ENCODE data around the gene PUSL1.

PUSL1 gene

DNA sequence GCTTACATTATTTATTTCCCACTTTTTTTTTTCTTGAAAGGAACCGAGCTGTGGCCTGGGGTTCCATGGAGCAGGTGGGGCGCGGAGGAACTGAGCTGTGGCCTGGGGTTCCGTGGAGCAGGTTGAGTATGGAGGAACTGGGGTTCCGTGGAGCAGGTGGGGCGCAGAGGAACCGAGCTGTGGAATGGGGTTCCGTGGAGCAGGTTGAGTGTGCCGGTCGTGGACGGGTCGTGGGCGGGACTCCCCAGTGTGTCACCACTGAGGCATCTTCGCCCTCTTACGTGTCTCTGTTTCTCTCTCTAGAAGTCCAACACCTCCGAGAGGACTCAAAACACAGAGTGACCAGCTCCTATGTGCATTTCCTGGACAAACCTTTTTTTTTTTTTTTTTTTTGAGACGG is 29.4 kb upstream of the PUSL1 start:
- WGBS, result 95% methylated on average over 16 of the region's 17 CpGs
- no peak overlapping the region for H3K27ac ChIP-seq (ENCODE audit: low read length, poor library complexity, severe bottlenecking)
- peaks cover 39% of the 10 kb centered on the region for H3K4me1 ChIP-seq (ENCODE audit: control insufficient read depth, insufficient read depth, low read depth, low read length)
- no peak overlapping the region for H3K4me3 ChIP-seq (ENCODE audit: insufficient read depth in 1 of 2, low read depth in 1 of 2, low read length in 2 of 2)
- no peak overlapping the region for H4K91ac ChIP-seq (ENCODE audit: low read length)
- peaks cover 12% of the 10 kb centered on the region for H3K79me1 ChIP-seq (replicated peaks; ENCODE audit: low read length, poor library complexity, severe bottlenecking)
- no peak for DNase-seq
- no peak overlapping the region for H2BK15ac ChIP-seq (ENCODE audit: low read depth, poor library complexity, severe bottlenecking)
- H3K27me3 ChIP-seq (ENCODE audit: control insufficient read depth in 1 of 2, insufficient read depth in 1 of 2, low read length in 2 of 2), result no peaks in the 10 kb centered on the region
- H3K4me2 ChIP-seq (ENCODE audit: low read length, poor library complexity, severe bottlenecking), result no peak overlapping the region
- H2BK12ac ChIP-seq (ENCODE audit: low read length in 2 of 2), result no peak overlapping the region
- no peak overlapping the region for H3K18ac ChIP-seq (ENCODE audit: low read depth in 1 of 2, low read length in 2 of 2)
- H2BK5ac ChIP-seq (ENCODE audit: low read depth, low read length, poor library complexity, severe bottlenecking), result no peak overlapping the region
- no peak overlapping the region for H2BK120ac ChIP-seq (ENCODE audit: low read depth, low read length)
- no peak overlapping the region for H3K23ac ChIP-seq (ENCODE audit: low read length in 2 of 2)
- H2AFZ ChIP-seq (ENCODE audit: low read depth, low read length), result no peak overlapping the region
- H3K4ac ChIP-seq (ENCODE audit: low read depth in 1 of 2, low read length in 2 of 2), result no peak overlapping the region
- H3K9me3 ChIP-seq (ENCODE audit: control insufficient read depth, low read length), result no peaks in the 10 kb centered on the region
- no peak overlapping the region for H3K14ac ChIP-seq (ENCODE audit: low read length in 2 of 2)
- no peak overlapping the region for H3K9ac ChIP-seq (ENCODE audit: low read length)
- H4K8ac ChIP-seq (ENCODE audit: low read length), result no peak overlapping the region
- peaks cover 0 to 4% of the 10 kb centered on the region in 2 experiments for H3K36me3 ChIP-seq (ENCODE audit: control insufficient read depth in 1 of 2, insufficient read depth in 2 of 2, low read depth in 1 of 2, low read length in 2 of 2)
- no peak overlapping the region for H2AK5ac ChIP-seq (ENCODE audit: low read length, severe bottlenecking)

DNA sequence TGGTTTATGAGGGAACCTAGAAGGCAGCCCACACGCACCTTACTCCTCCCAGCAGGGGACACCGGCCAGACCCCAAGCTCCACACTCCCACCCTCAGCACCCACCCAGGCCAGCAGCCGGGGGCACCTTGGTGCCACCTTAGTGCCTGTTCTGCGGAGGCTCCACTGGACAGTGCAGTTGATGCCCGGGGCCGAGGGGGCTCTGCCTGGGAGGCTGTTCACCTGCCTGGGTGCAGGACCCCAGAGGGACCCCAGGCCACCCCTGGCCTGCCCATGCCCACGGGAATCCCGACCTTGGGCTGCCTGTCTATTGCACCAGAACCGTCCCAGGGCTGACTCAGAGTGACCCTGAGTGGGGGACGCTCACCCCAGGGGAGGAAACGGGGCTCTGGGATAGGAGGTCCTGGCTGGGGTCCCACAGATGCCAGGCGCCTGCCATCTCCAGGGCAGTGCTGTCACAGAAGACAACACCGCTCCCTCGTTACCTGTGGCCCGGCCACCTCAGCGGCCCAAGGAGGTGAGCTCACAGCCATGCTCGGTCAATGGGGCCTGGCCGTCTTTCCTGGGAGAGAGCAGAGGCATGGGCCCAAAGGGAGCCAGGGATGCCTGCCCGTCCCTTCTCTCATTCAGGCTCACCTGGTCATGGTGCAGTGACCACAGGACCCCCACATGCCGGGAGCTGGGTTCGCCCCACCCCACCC is 27.5 kb upstream of the PUSL1 start:
- no peak overlapping the region for H2BK5ac ChIP-seq (ENCODE audit: low read depth, low read length, poor library complexity, severe bottlenecking)
- no peak overlapping the region for H4K91ac ChIP-seq (ENCODE audit: low read length)
- peak overlapping the region; percentile 29 for H2BK15ac ChIP-seq (ENCODE audit: low read depth, poor library complexity, severe bottlenecking)
- H4K8ac ChIP-seq (ENCODE audit: low read length), result no peak overlapping the region
- no peak overlapping the region for H3K4me3 ChIP-seq (ENCODE audit: insufficient read depth in 1 of 2, low read depth in 1 of 2, low read length in 2 of 2)
- peaks cover 0 to 15% of the 10 kb centered on the region in 2 experiments for H3K27me3 ChIP-seq (ENCODE audit: control insufficient read depth in 1 of 2, insufficient read depth in 1 of 2, low read length in 2 of 2)
- H3K79me1 ChIP-seq (replicated peaks; ENCODE audit: low read length, poor library complexity, severe bottlenecking), result no peaks in the 10 kb centered on the region
- H3K4me1 ChIP-seq (ENCODE audit: control insufficient read depth, insufficient read depth, low read depth, low read length), result peaks cover 24% of the 10 kb centered on the region
- H3K18ac ChIP-seq (ENCODE audit: low read depth in 1 of 2, low read length in 2 of 2), result no peak overlapping the region
- H2AFZ ChIP-seq (ENCODE audit: low read depth, low read length), result no peak overlapping the region
- no peak overlapping the region for H3K27ac ChIP-seq (ENCODE audit: low read length, poor library complexity, severe bottlenecking)
- H3K4ac ChIP-seq (ENCODE audit: low read depth in 1 of 2, low read length in 2 of 2), result no peak overlapping the region
- H3K14ac ChIP-seq (ENCODE audit: low read length in 2 of 2), result no peak overlapping the region
- no peaks in the 10 kb centered on the region for H3K9me3 ChIP-seq (ENCODE audit: control insufficient read depth, low read length)
- no peak overlapping the region for H2BK12ac ChIP-seq (ENCODE audit: low read length in 2 of 2)
- no peak for DNase-seq
- H2AK5ac ChIP-seq (ENCODE audit: low read length, severe bottlenecking), result no peak overlapping the region
- H3K36me3 ChIP-seq (ENCODE audit: control insufficient read depth in 1 of 2, insufficient read depth in 2 of 2, low read depth in 1 of 2, low read length in 2 of 2), result no peaks in the 10 kb centered on the region
- no peak overlapping the region for H3K9ac ChIP-seq (ENCODE audit: low read length)
- WGBS, result 88% methylated on average over 21 of the region's 21 CpGs
- H3K4me2 ChIP-seq (ENCODE audit: low read length, poor library complexity, severe bottlenecking), result no peak overlapping the region
- no peak overlapping the region for H2BK120ac ChIP-seq (ENCODE audit: low read depth, low read length)
- H3K23ac ChIP-seq (ENCODE audit: low read length in 2 of 2), result no peak overlapping the region

DNA sequence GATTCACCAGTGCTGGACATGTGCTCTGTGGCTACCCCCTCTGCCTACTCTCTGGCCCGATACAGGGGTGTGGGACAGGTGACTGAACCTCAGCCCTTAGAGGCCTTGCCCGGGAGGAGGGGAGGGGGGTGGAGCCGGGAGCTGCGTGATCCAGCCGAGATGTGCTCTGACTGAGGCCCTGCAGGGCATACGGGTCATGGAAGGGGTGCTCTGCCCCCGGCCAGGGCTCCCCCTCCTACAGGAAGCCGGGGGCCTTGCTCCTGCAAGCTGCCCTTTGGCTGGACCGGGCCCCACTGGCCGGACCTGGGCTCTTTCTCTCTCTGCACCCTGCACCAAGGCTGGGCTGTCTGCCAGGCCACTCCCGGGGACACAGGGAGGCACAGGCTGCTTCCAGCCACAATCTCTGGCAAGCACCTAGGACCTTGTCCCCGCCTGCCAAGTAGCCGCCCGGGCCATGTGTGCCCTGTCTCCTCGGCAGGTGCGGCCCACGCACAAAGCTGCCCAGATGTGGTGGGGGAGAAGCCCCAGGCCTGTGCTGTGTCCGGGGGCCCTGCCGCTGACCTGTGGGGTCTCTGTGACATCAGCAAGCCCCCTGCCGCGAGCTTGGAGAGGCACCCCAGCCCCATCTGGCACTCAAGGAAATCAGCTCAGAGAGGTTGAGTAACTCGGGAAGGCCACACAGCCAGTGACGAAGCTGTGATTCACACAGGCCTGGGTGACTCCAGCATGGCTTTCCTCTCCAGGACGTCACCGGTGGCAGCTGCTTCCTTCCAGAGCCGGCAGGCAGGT is 26.7 kb upstream of the PUSL1 start:
- H3K4me2 ChIP-seq (ENCODE audit: low read length, poor library complexity, severe bottlenecking), result no peak overlapping the region
- H2AK5ac ChIP-seq (ENCODE audit: low read length, severe bottlenecking), result no peak overlapping the region
- H2BK5ac ChIP-seq (ENCODE audit: low read depth, low read length, poor library complexity, severe bottlenecking), result no peak overlapping the region
- H3K14ac ChIP-seq (ENCODE audit: low read length in 2 of 2), result no peak overlapping the region
- H2AFZ ChIP-seq (ENCODE audit: low read depth, low read length), result no peak overlapping the region
- H2BK15ac ChIP-seq (ENCODE audit: low read depth, poor library complexity, severe bottlenecking), result peak overlapping the region; percentile 29
- H3K23ac ChIP-seq (ENCODE audit: low read length in 2 of 2), result no peak overlapping the region
- H2BK120ac ChIP-seq (ENCODE audit: low read depth, low read length), result no peak overlapping the region
- no peak overlapping the region for H3K4me3 ChIP-seq (ENCODE audit: insufficient read depth in 1 of 2, low read depth in 1 of 2, low read length in 2 of 2)
- no peak overlapping the region for H4K8ac ChIP-seq (ENCODE audit: low read length)
- no peak overlapping the region for H2BK12ac ChIP-seq (ENCODE audit: low read length in 2 of 2)
- H3K9me3 ChIP-seq (ENCODE audit: control insufficient read depth, low read length), result no peaks in the 10 kb centered on the region
- no peak overlapping the region for H3K9ac ChIP-seq (ENCODE audit: low read length)
- peak; percentile 72 for DNase-seq
- peaks cover 0 to 23% of the 10 kb centered on the region in 2 experiments for H3K27me3 ChIP-seq (ENCODE audit: control insufficient read depth in 1 of 2, insufficient read depth in 1 of 2, low read length in 2 of 2)
- WGBS, result 74% methylated on average over 26 of the region's 26 CpGs
- H3K4me1 ChIP-seq (ENCODE audit: control insufficient read depth, insufficient read depth, low read depth, low read length), result peaks cover 21% of the 10 kb centered on the region
- no peak overlapping the region for H3K27ac ChIP-seq (ENCODE audit: low read length, poor library complexity, severe bottlenecking)
- no peak overlapping the region for H3K4ac ChIP-seq (ENCODE audit: low read depth in 1 of 2, low read length in 2 of 2)
- H3K79me1 ChIP-seq (replicated peaks; ENCODE audit: low read length, poor library complexity, severe bottlenecking), result no peaks in the 10 kb centered on the region
- no peak overlapping the region for H3K18ac ChIP-seq (ENCODE audit: low read depth in 1 of 2, low read length in 2 of 2)
- H4K91ac ChIP-seq (ENCODE audit: low read length), result no peak overlapping the region
- H3K36me3 ChIP-seq (ENCODE audit: control insufficient read depth in 1 of 2, insufficient read depth in 2 of 2, low read depth in 1 of 2, low read length in 2 of 2), result no peaks in the 10 kb centered on the region

DNA sequence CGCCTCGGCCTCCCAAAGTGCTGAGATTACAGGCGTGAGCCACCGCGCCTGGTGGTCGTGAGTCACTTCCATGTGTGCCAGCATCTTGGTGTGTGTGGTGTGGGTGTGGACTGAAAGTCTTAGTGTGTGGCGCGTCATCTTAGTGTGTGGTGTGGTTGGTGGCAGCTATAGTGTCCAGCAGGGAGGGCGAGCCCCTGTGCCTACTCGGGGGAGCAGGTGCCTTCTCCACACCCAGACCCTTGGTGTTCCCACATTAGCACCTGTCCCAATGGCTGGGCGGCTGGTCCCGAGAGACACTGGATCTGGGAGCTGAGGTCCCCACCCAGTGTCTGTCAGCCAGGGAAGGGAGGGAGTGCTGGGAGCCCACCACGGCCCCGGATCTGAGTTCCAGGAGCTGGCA is 25.4 kb upstream of the PUSL1 start:
- Histone ChIP-seq H3K18ac (ENCODE audit: low read depth in 1 of 2, low read length in 2 of 2) (no peak overlapping the region), H2AFZ (ENCODE audit: low read depth, low read length) (no peak overlapping the region), H3K27ac (ENCODE audit: low read length, poor library complexity, severe bottlenecking) (no peak overlapping the region), H3K4me1 (ENCODE audit: control insufficient read depth, insufficient read depth, low read depth, low read length) (peaks cover 21% of the 10 kb centered on the region), H3K27me3 (ENCODE audit: control insufficient read depth in 1 of 2, insufficient read depth in 1 of 2, low read length in 2 of 2) (peaks cover 0 to 33% of the 10 kb centered on the region in 2 experiments), H3K36me3 (ENCODE audit: control insufficient read depth in 1 of 2, insufficient read depth in 2 of 2, low read depth in 1 of 2, low read length in 2 of 2) (no peaks in the 10 kb centered on the region), H3K79me1 (replicated peaks; ENCODE audit: low read length, poor library complexity, severe bottlenecking) (no peaks in the 10 kb centered on the region), H2AK5ac (ENCODE audit: low read length, severe bottlenecking) (no peak overlapping the region), H3K9me3 (ENCODE audit: control insufficient read depth, low read length) (no peaks in the 10 kb centered on the region), H2BK12ac (ENCODE audit: low read length in 2 of 2) (no peak overlapping the region), H2BK15ac (ENCODE audit: low read depth, poor library complexity, severe bottlenecking) (peak overlapping the region; percentile 52), H4K91ac (ENCODE audit: low read length) (no peak overlapping the region), H2BK5ac (ENCODE audit: low read depth, low read length, poor library complexity, severe bottlenecking) (no peak overlapping the region), H3K9ac (ENCODE audit: low read length) (no peak overlapping the region), H3K14ac (ENCODE audit: low read length in 2 of 2) (no peak overlapping the region), H2BK120ac (ENCODE audit: low read depth, low read length) (no peak overlapping the region), H4K8ac (ENCODE audit: low read length) (no peak overlapping the region), H3K4ac (ENCODE audit: low read depth in 1 of 2, low read length in 2 of 2) (no peak overlapping the region), H3K4me3 (ENCODE audit: insufficient read depth in 1 of 2, low read depth in 1 of 2, low read length in 2 of 2) (no peak overlapping the region), H3K23ac (ENCODE audit: low read length in 2 of 2) (no peak overlapping the region), H3K4me2 (ENCODE audit: low read length, poor library complexity, severe bottlenecking) (no peak overlapping the region)
- 85% methylated on average over 14 of the region's 14 CpGs for WGBS
- DNase-seq, result peak; percentile 33

Data from mesenchymal stem cell (in vitro differentiated cells and primary cell).